HG03460 (cell line): ENCODE data around the gene HBD.
"Not testable (repeated sequence)": the region's sequence is repeated elsewhere in the genome, so short reads cannot be mapped to it uniquely, and the experiment has no call there.

Experiments used
- ATAC-seq: cut with Tn5 transposase; IDR thresholded peaks from one replicate; pipeline ENCODE4 v1.9.1; 2021; ENCODE audit not compliant: unreplicated experiment

HBD gene

GRCh38 chr11:5253440-5253839 lies 19.2 kb upstream of the HBD start:
- ATAC-seq, result not testable (repeated sequence)

GRCh38 chr11:5252919-5253265 lies 18.6 kb upstream of the HBD start:
- no peak for ATAC-seq

- ATAC-seq, result no peak
Observed at GRCh38 chr11:5252192-5252918, 18.1 kb upstream of the HBD start.

DNA sequence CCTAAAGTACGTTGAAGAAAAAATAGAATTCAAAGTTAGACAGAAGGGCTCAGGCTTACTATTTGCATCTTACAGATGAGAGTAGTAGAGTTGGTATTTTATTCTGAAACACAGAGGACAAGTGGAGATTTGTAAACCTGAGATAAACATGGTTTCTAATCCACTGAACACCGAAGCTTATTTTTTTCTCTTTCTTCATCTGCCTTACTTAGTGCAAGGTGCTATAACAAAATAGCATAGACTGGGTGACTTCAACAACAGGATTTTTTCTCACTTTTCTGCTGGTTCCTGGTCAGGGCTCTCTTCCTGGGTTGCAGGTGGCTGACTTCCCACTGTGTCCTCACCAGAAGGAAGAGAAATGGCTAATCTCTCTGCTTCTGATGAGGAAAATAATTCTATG lies 17.5 kb upstream of the HBD start:
- no peak for ATAC-seq

GRCh38 chr11:5250543-5251204 lies 16.4 kb upstream of the HBD start:
- ATAC-seq, result no peak

- not testable (repeated sequence) for ATAC-seq
Observed at GRCh38 chr11:5249807-5250396, 15.6 kb upstream of the HBD start, which contains the start of gene HBG1. HBG1 (minus strand) TSS chr11:5249857; CDS start chr11:5249804, 53 bp downstream.

- not testable (repeated sequence) for ATAC-seq
Observed at GRCh38 chr11:5248498-5248897, 14.2 kb upstream of the HBD start.

- ATAC-seq, result no peak
Observed at GRCh38 chr11:5247472-5248192, 13.3 kb upstream of the HBD start.

DNA sequence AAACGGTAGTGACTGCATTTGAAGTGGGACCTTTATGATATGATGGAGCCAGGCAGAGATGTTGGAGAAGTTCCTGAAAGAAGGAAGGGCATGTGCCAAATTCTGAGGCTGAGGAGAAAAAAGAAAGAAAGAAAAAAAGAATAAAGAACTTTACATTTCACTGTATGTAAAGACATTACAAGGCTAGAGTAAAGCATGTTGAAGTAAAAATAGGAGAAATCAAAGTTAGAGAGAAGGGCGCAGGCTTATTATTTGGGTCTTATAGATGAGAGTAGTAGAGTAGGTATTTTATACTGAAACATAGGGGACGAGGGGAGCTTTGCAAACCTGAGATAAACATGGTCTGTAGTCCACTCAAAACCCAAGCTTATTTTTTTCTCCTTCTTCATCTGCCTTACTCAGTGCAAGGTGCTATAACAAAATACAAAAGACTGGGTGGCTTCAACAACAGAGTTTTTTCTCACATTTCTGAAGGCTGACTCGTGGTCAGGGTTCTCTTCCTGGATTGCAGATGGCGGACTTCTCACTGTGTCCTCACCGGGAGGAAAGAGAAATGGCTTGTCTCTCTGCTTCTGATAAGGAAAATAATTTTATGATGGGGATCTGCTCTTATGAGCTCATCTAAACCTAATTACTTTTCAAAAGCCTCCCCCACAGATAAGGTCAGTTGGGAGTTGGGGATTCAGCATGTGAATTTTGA lies 12.6 kb upstream of the HBD start:
- ATAC-seq, result no peak

DNA sequence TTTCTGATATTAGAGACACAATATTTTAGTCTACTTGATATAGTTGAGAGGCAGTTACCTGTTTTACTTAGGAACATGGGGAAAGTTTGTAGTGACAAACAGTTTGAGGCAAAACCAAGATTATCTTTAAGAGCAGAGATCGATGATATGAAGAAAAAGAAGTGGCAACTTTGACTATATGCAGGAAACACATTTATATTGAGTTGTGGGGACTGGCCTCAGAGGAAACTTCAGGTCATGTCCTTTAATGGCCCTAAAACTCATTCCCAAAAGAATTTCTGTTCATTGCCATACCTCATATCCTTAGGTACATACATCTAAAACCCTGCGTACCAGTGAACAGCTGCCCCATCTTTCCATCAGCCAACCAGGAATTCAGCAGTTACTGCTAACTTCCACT lies 10.9 kb upstream of the HBD start:
- ATAC-seq, result no peak

DNA sequence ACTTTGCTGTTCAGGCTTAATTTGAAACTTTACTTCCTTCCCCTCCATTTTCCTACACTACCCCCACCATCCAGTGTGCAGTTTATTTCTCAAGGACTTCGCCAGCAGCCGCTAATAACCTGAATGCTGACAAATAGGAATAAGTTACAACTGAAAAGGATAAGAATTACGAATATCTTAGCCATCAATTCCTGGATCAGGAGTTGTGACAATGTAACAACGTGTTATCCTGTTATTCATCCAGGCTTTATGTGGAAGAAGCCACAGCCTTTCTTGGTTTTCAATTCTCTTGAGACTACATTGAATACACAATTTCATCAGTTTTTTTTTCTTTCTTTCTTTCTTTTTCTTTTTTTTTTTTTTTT lies 9.5 kb upstream of the HBD start:
- ATAC-seq, result no peak

DNA sequence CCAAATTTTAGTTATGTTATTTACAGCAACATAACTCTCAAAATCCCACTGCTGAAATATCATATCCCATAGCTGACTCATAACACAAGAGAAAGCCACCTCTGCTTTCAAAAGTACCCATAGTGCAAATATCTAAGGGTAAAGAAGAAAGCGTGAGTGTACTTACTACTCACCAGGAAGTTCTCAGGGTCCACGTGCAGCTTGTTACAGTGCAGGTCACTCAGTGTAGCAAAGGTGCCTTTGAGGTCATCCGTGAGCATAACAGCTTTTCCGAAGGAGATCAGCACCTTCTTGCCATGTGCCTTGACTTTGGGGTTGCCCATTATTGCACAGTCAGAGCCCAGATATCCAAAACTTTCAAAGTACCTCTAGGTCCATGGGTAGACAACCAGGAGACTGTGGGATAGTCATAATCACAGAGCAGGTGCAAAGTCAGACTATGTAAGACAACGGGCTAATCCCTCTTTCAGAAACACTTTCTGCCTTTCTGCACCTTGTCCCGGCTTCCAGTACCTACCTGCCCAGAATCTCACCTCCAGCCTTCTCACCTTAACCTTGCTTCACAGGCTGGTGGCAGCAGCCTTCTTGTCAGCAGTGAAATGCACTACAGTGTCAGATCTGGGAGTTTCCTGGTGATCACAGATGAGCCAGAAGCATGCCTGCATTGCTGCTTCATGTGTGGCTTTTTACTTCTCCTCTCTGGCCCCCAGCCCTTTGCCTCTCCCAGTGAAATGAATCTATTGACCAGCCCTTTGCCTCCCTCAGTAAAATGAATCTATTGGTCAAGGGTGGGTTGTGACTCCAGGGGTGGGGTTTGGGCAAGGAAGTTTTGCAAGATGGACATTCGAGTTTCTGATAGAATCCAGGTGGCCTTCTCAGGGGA lies 8.9 kb upstream of the HBD start:
- no peak for ATAC-seq

DNA sequence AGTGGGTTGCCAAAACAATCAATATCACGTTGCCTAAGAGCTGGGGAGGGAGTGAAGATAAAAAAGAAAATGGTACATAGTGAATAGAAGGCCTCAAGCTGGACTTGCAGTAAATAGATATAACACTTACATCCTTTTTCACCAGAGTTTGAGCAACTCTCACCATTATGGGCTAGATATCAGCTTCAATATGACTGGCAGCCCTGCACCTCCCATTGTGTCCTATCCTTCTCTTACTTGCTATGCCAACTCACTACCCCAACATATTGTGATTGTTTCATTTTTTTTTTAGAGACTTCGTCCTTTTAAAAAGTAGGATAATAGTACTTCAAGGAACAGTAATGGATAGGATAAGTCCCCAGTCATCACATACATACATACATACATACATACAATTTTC lies 7.9 kb upstream of the HBD start:
- ATAC-seq, result no peak

- no peak for ATAC-seq
Observed at GRCh38 chr11:5241458-5241857, 7.2 kb upstream of the HBD start.

DNA sequence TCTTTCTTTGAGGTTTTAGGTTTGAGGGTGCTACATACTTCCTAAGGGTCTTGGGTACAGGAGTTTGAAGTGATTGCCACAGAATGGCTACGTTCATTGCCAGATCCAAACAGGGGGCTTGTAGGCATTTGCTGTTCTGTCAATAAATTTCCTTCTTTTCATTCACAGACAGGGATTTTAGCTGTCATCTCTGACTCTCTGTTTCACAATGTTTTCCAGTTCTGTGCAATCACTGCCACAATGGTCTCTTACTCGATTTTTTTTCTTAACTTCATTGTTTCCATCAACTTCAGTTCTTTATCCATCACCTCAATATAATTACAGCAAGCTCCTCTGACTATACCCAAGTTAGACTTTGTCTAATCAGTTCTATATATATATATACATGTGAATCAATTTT lies 6.2 kb upstream of the HBD start:
- no peak for ATAC-seq

GRCh38 chr11:5240056-5240455 lies 5.8 kb upstream of the HBD start:
- no peak for ATAC-seq

DNA sequence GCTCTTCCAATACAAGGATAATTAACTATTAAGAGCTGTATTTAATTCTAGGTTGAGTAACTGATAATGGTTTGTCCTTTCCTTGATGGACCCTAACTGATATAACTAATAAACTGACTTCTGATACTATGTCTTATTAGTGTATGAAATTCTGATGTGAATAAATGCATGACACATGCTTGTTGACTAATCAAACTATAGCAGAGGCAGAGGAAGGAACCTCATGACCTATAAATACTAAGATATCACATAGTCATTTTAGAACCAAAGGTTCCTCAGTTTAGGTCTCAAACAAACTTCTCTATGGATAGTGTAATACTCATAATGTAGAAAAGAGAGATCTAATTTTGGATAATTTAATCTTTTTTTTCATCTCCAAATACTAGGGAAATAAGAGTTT lies 4.8 kb upstream of the HBD start:
- ATAC-seq, result no peak

DNA sequence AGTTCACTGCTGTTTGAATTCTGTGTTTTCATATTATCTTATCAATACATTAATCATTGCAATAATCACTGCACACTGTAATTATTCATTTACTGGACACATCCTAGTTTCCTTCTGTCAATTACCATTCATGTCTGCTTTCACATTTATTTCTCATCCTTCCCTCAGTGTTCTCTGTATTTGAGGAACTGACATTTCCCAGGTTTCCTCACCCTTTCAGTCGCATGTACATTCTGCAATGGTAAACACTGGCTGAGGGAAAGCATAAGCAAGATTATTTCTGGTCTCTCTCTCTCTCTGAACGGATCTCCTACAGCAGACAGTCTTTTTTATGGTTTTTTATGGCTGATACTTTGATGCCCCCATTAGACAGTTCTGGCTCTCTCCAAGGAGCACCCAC lies 4.2 kb upstream of the HBD start:
- no peak for ATAC-seq

GRCh38 chr11:5237420-5237819 lies 3.1 kb upstream of the HBD start:
- no peak for ATAC-seq

- ATAC-seq, result no peak
Observed at GRCh38 chr11:5235364-5236095, 1.2 kb upstream of the HBD start.
